Coronary artery (tissue), 2 donors: ENCODE data around the gene IFI27.

Experiments used
- DNase-seq: peaks from one replicate; pipeline ENCODE4 v3.0.0-alpha.2; 2017; ENCODE audit warnings: low spot score
- H3K27ac ChIP-seq, 2 donors: fragments of 200-600 bp; sonication (generic); one replicate each; pipeline ENCODE4 v1.5.1; 2016 to 2019
- H3K4me3 ChIP-seq: fragments of 200-600 bp; sonication (generic); 2 replicates; pipeline ENCODE4 v1.5.1; 2016; ENCODE audit warnings: mild to moderate bottlenecking, moderate library complexity
- TF ChIP-seq, protein P1 (sequence below): fragments of 200-600 bp; sonication (generic); IDR thresholded peaks from one replicate; pipeline ENCODE4 v1.5.1; 2019; ENCODE audit warnings: antibody characterized with exemption

Gene IFI27

DNA sequence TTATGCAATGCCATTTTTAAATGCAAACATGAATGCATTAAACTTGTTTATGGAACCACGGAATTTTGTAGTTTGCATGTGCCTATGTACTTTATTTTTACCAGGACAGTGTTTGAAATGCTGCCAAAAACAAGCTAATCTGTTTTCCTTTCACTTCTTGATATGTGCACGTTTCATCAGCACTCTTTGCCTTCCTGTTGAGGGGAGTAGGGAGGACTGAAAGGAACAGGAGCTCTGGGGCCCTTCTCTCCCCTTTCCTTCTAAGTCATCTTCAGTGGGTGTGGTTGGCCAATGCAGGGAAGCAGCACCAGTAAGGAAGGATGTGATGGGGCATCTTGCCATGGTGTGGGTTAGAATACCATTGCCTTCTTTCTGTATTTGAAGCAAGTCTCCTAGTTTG is 51.4 kb downstream of the IFI27 start:
- TF ChIP-seq, protein P1, sequence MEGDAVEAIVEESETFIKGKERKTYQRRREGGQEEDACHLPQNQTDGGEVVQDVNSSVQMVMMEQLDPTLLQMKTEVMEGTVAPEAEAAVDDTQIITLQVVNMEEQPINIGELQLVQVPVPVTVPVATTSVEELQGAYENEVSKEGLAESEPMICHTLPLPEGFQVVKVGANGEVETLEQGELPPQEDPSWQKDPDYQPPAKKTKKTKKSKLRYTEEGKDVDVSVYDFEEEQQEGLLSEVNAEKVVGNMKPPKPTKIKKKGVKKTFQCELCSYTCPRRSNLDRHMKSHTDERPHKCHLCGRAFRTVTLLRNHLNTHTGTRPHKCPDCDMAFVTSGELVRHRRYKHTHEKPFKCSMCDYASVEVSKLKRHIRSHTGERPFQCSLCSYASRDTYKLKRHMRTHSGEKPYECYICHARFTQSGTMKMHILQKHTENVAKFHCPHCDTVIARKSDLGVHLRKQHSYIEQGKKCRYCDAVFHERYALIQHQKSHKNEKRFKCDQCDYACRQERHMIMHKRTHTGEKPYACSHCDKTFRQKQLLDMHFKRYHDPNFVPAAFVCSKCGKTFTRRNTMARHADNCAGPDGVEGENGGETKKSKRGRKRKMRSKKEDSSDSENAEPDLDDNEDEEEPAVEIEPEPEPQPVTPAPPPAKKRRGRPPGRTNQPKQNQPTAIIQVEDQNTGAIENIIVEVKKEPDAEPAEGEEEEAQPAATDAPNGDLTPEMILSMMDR, result no peak
- Histone ChIP-seq H3K27ac (no peak overlapping the region), H3K4me3 (no peak overlapping the region)
- no peak for DNase-seq

DNA sequence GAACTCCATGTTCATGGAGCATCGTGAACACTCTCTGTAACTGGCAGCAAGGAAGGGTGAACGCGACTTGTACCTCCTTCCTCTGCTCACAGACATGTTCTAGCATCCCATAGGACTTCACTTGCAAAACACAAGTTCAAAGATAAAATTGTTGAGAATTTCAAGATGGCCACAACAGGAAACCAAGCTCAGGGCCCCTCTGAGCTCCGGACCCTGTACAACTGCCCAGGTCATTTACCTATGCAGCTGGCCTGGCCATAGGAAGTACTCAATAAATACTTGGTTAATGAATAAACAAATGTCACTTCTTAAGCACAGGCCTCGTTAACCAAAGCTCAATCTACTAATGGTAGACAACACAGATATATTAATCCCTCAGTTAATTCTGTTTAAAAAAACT is 51.9 kb downstream of the IFI27 start:
- H3K4me3 ChIP-seq, result no peak overlapping the region
- no peak for DNase-seq
- no peak overlapping the region for H3K27ac ChIP-seq
- TF ChIP-seq, protein P1, result no peak

DNA sequence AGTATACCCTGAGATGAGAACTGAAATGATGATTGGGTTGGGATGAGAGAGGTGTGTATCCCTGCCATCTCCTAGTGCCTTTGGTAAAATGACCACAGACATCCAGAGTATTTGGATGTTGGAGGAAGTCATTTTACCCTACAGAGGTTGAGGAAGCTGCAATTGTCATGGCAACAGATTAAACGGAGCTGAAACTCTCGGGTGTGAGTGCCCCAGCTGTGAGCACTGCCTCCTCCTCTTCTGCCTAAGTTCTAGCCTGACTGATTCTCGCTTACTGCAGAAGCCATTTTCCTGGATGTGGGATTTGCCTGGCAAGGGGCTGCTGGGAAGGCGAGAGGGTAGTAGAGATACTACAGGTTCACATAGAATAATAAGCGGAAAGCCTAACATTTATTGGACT is 53.3 kb downstream of the IFI27 start:
- TF ChIP-seq, protein P1, result no peak
- no peak for DNase-seq
- Histone ChIP-seq H3K27ac (no peak overlapping the region), H3K4me3 (no peak overlapping the region)

DNA sequence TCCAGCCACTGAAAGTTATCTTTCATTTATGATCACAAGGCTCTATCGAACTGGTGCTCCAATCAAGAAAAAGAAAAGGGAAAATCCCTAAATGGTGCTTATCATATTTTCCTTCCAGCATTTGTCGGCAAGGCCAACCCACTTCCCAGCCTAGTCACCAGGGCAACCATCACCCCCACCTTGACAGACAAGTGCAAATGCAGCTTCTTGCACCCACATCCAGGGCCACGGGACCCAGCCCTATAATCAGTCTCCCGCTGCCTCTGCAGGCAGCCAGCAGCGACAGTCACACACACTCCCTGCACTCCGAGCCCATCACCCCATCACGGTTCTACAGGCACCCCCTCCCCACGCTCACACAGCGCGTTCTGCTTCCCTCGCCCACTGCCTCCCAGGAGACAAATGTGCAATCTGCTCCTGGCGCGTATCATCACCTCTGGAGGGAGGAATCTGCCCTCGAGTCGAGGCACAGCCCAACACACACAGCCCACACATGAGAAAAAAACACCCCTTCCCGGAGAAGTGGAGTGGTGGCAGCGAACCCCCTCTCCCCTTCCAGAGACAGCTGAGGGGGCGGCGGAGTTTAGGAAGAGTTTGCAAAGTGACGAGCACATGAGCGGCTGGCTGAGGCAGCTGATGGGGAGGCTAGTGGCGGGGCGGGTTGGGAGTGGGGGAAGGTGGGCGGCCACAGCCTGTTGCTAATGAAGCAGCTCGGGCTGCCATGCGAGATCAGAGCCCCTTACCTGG is 54.3 kb downstream of the IFI27 start:
- TF ChIP-seq, protein P1, result no peak
- no peak for DNase-seq
- Histone ChIP-seq H3K27ac (no peak overlapping the region), H3K4me3 (no peak overlapping the region)

DNA sequence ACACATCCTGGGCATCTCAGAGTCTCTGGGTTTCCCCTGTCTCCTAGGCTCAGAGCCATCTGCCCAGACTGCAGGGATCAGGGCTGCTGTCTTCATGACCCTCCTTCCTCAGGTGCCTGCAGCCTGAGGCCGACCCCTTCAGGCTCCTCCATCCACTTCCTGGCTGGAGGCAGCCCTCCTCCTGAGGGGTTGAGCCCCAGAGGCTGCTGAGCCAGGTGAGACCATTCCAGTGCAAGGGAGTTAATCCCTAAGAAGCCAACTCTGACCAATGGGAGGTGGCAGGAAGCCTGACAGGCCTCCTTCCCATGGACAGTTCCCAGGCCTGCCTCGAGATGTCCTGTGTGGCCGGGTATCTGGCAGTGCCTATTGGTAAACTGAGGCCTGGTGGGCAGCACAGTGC is 55.2 kb downstream of the IFI27 start:
- no peak overlapping the region for H3K27ac ChIP-seq
- TF ChIP-seq, protein P1, result no peak
- no peak for DNase-seq
- no peak overlapping the region for H3K4me3 ChIP-seq
